ENCODE data around the gene EPHA7. TPM values are rescaled to one million over a fixed set of nuclear protein-coding genes. Genes with fewer than 3 reads are reported as not detected.
A peak's percentile ranks its signal among the peaks of the same experiment; 100 is the strongest.

Gene EPHA7
- total RNA-seq = 0.52 TPM
- polyA plus RNA-seq = 0.39 TPM
- long read RNA-seq, donor 1 = 0 reads
- long read RNA-seq, donor 2 = 0 reads
- long read RNA-seq, donor 3 = 0 reads
- long read RNA-seq, donor 4 = 0 reads
- long read RNA-seq, donor 5, full-length matches to known transcripts = 2 of 2 reads
- long read RNA-seq, donor 5, partial matches to known transcripts = 0 of 2 reads
- long read RNA-seq, donor 5, other reads (novel, unspliced or antisense) = 0 of 2 reads
- long read RNA-seq, donor 6 = 0 reads
- long read RNA-seq, donor 7 = 0 reads
- long read RNA-seq, donor 8 = 0 reads
- long read RNA-seq, donor 9 = 0 reads
- long read RNA-seq, donor 10 = 0 reads

GRCh38 chr6:93419304-93420162 lies at the start of gene EPHA7:
TSS of gene EPHA7 (minus strand) at chr6:93419559. CDS start at chr6:93419341, 218 bp downstream.
- Histone ChIP-seq H3K27ac (ENCODE audit: low read depth in 1 of 2, low read length in 1 of 2) (no peak within 1 kb of the TSS), H3K36me3 (ENCODE audit: control insufficient read depth in 2 of 2, insufficient read depth in 2 of 2, low read length in 1 of 2) (no peaks in the 10 kb centered on the region), H3K4me1 (ENCODE audit: control insufficient read depth in 2 of 2, insufficient read depth in 2 of 2, low read length in 2 of 2) (peaks cover 2 to 11% of the 10 kb centered on the region in 2 donors), H3K4me3 (ENCODE audit: low read length in 2 of 2) (peak within 1 kb of the TSS; percentile 34 to 42), H3K27me3 (ENCODE audit: control insufficient read depth in 2 of 2, insufficient read depth in 1 of 2, low read length in 1 of 2) (peaks cover 40 to 62% of the 10 kb centered on the region in 2 donors), H3K9me3 (ENCODE audit: control insufficient read depth in 2 of 2, insufficient read depth in 1 of 2, low read length in 1 of 2) (no peaks in the 10 kb centered on the region)
- WGBS = 1% methylated on average over 50 of the region's 50 CpGs
- DNase-seq (ENCODE audit: low read depth in 6 of 9, low spot score in 9 of 9) = peak in 5 of 9 donors; percentile 18 to 52 (median 39)

GRCh38 chr6:93468291-93468690 lies 48.9 kb upstream of the EPHA7 start:
- Histone ChIP-seq H3K9me3 (ENCODE audit: control insufficient read depth in 2 of 2, insufficient read depth in 1 of 2, low read length in 1 of 2) (no peaks in the 10 kb centered on the region), H3K4me3 (ENCODE audit: low read length in 2 of 2) (no peak overlapping the region), H3K27me3 (ENCODE audit: control insufficient read depth in 2 of 2, insufficient read depth in 1 of 2, low read length in 1 of 2) (no peaks in the 10 kb centered on the region), H3K36me3 (ENCODE audit: control insufficient read depth in 2 of 2, insufficient read depth in 2 of 2, low read length in 1 of 2) (no peaks in the 10 kb centered on the region), H3K27ac (ENCODE audit: low read depth in 1 of 2, low read length in 1 of 2) (no peak overlapping the region), H3K4me1 (ENCODE audit: control insufficient read depth in 2 of 2, insufficient read depth in 2 of 2, low read length in 2 of 2) (no peaks in the 10 kb centered on the region)
- 4% methylated on average over 4 of the region's 4 CpGs for WGBS
- peak in 1 of 9 donors; percentile 10 for DNase-seq (ENCODE audit: low read depth in 6 of 9, low spot score in 9 of 9)

GRCh38 chr6:93454533-93454932 lies 35.2 kb upstream of the EPHA7 start:
- H3K4me1 ChIP-seq (ENCODE audit: control insufficient read depth in 2 of 2, insufficient read depth in 2 of 2, low read length in 2 of 2) = no peaks in the 10 kb centered on the region
- WGBS = 84% methylated on average over 6 of the region's 6 CpGs
- H3K4me3 ChIP-seq (ENCODE audit: low read length in 2 of 2) = no peak overlapping the region
- DNase-seq (ENCODE audit: low read depth in 6 of 9, low spot score in 9 of 9) = no peak
- no peak overlapping the region for H3K27ac ChIP-seq (ENCODE audit: low read depth in 1 of 2, low read length in 1 of 2)
- no peaks in the 10 kb centered on the region for H3K27me3 ChIP-seq (ENCODE audit: control insufficient read depth in 2 of 2, insufficient read depth in 1 of 2, low read length in 1 of 2)
- no peaks in the 10 kb centered on the region for H3K9me3 ChIP-seq (ENCODE audit: control insufficient read depth in 2 of 2, insufficient read depth in 1 of 2, low read length in 1 of 2)
- no peaks in the 10 kb centered on the region for H3K36me3 ChIP-seq (ENCODE audit: control insufficient read depth in 2 of 2, insufficient read depth in 2 of 2, low read length in 1 of 2)

GRCh38 chr6:93453956-93454355 lies 34.6 kb upstream of the EPHA7 start:
- no peaks in the 10 kb centered on the region for H3K27me3 ChIP-seq (ENCODE audit: control insufficient read depth in 2 of 2, insufficient read depth in 1 of 2, low read length in 1 of 2)
- H3K9me3 ChIP-seq (ENCODE audit: control insufficient read depth in 2 of 2, insufficient read depth in 1 of 2, low read length in 1 of 2) = no peaks in the 10 kb centered on the region
- H3K27ac ChIP-seq (ENCODE audit: low read depth in 1 of 2, low read length in 1 of 2) = no peak overlapping the region
- no peaks in the 10 kb centered on the region for H3K36me3 ChIP-seq (ENCODE audit: control insufficient read depth in 2 of 2, insufficient read depth in 2 of 2, low read length in 1 of 2)
- WGBS = 72% methylated on average over 3 of the region's 3 CpGs
- DNase-seq (ENCODE audit: low read depth in 6 of 9, low spot score in 9 of 9) = no peak
- H3K4me3 ChIP-seq (ENCODE audit: low read length in 2 of 2) = no peak overlapping the region
- H3K4me1 ChIP-seq (ENCODE audit: control insufficient read depth in 2 of 2, insufficient read depth in 2 of 2, low read length in 2 of 2) = no peaks in the 10 kb centered on the region

GRCh38 chr6:93447874-93448273 lies 28.5 kb upstream of the EPHA7 start:
- H3K27me3 ChIP-seq (ENCODE audit: control insufficient read depth in 2 of 2, insufficient read depth in 1 of 2, low read length in 1 of 2) = no peaks in the 10 kb centered on the region
- no peaks in the 10 kb centered on the region for H3K9me3 ChIP-seq (ENCODE audit: control insufficient read depth in 2 of 2, insufficient read depth in 1 of 2, low read length in 1 of 2)
- 77% methylated on average over 3 of the region's 3 CpGs for WGBS
- H3K36me3 ChIP-seq (ENCODE audit: control insufficient read depth in 2 of 2, insufficient read depth in 2 of 2, low read length in 1 of 2) = no peaks in the 10 kb centered on the region
- no peaks in the 10 kb centered on the region for H3K4me1 ChIP-seq (ENCODE audit: control insufficient read depth in 2 of 2, insufficient read depth in 2 of 2, low read length in 2 of 2)
- H3K4me3 ChIP-seq (ENCODE audit: low read length in 2 of 2) = no peak overlapping the region
- no peak for DNase-seq (ENCODE audit: low read depth in 6 of 9, low spot score in 9 of 9)
- H3K27ac ChIP-seq (ENCODE audit: low read depth in 1 of 2, low read length in 1 of 2) = no peak overlapping the region

- 94% methylated on average over 2 of the region's 2 CpGs for WGBS
- H3K36me3 ChIP-seq (ENCODE audit: control insufficient read depth in 2 of 2, insufficient read depth in 2 of 2, low read length in 1 of 2) = no peaks in the 10 kb centered on the region
Observed at GRCh38 chr6:93437491-93437890, 18.1 kb upstream of the EPHA7 start.

GRCh38 chr6:93433592-93433991 lies 14.2 kb upstream of the EPHA7 start:
- no peaks in the 10 kb centered on the region for H3K27me3 ChIP-seq (ENCODE audit: control insufficient read depth in 2 of 2, insufficient read depth in 1 of 2, low read length in 1 of 2)
- DNase-seq (ENCODE audit: low read depth in 6 of 9, low spot score in 9 of 9) = no peak
- H3K27ac ChIP-seq (ENCODE audit: low read depth in 1 of 2, low read length in 1 of 2) = no peak overlapping the region
- H3K9me3 ChIP-seq (ENCODE audit: control insufficient read depth in 2 of 2, insufficient read depth in 1 of 2, low read length in 1 of 2) = no peaks in the 10 kb centered on the region
- H3K36me3 ChIP-seq (ENCODE audit: control insufficient read depth in 2 of 2, insufficient read depth in 2 of 2, low read length in 1 of 2) = no peaks in the 10 kb centered on the region
- 87% methylated on average over 2 of the region's 2 CpGs for WGBS
- H3K4me3 ChIP-seq (ENCODE audit: low read length in 2 of 2) = no peak overlapping the region
- H3K4me1 ChIP-seq (ENCODE audit: control insufficient read depth in 2 of 2, insufficient read depth in 2 of 2, low read length in 2 of 2) = no peaks in the 10 kb centered on the region

More at GRCh38 chr6:93437491-93437890, 18.1 kb upstream of the EPHA7 start:
- Histone ChIP-seq H3K4me3 (ENCODE audit: low read length in 2 of 2) (no peak overlapping the region), H3K27ac (ENCODE audit: low read depth in 1 of 2, low read length in 1 of 2) (no peak overlapping the region), H3K27me3 (ENCODE audit: control insufficient read depth in 2 of 2, insufficient read depth in 1 of 2, low read length in 1 of 2) (no peaks in the 10 kb centered on the region), H3K9me3 (ENCODE audit: control insufficient read depth in 2 of 2, insufficient read depth in 1 of 2, low read length in 1 of 2) (no peaks in the 10 kb centered on the region), H3K4me1 (ENCODE audit: control insufficient read depth in 2 of 2, insufficient read depth in 2 of 2, low read length in 2 of 2) (no peaks in the 10 kb centered on the region)
- DNase-seq (ENCODE audit: low read depth in 6 of 9, low spot score in 9 of 9) = no peak

- Histone ChIP-seq H3K4me3 (ENCODE audit: low read length in 2 of 2) (no peak overlapping the region), H3K27ac (ENCODE audit: low read depth in 1 of 2, low read length in 1 of 2) (no peak overlapping the region), H3K4me1 (ENCODE audit: control insufficient read depth in 2 of 2, insufficient read depth in 2 of 2, low read length in 2 of 2) (peaks cover 0 to 4% of the 10 kb centered on the region in 2 donors), H3K9me3 (ENCODE audit: control insufficient read depth in 2 of 2, insufficient read depth in 1 of 2, low read length in 1 of 2) (no peaks in the 10 kb centered on the region), H3K36me3 (ENCODE audit: control insufficient read depth in 2 of 2, insufficient read depth in 2 of 2, low read length in 1 of 2) (no peaks in the 10 kb centered on the region), H3K27me3 (ENCODE audit: control insufficient read depth in 2 of 2, insufficient read depth in 1 of 2, low read length in 1 of 2) (peaks cover 5 to 21% of the 10 kb centered on the region in 2 donors)
- 36% methylated on average over 2 of the region's 2 CpGs for WGBS
- DNase-seq (ENCODE audit: low read depth in 6 of 9, low spot score in 9 of 9) = no peak
Observed at GRCh38 chr6:93424303-93425064, 5.1 kb upstream of the EPHA7 start.

All from thymus (tissue), 14 donors.